GM21529 (cell line): ENCODE measurements around the gene CCDC122.

Source experiments
- ATAC-seq: cut with Tn5 transposase; IDR thresholded peaks from one replicate; pipeline ENCODE4 v1.9.1; 2021; ENCODE audit not compliant: unreplicated experiment

Gene CCDC122

GRCh38 chr13:43878892-43879754 is at the start of gene CCDC122:
Gene CCDC122 (minus strand): TSS chr13:43879740. CDS start chr13:43869376, 10,364 bp downstream.
- peak; percentile 82 for ATAC-seq

DNA sequence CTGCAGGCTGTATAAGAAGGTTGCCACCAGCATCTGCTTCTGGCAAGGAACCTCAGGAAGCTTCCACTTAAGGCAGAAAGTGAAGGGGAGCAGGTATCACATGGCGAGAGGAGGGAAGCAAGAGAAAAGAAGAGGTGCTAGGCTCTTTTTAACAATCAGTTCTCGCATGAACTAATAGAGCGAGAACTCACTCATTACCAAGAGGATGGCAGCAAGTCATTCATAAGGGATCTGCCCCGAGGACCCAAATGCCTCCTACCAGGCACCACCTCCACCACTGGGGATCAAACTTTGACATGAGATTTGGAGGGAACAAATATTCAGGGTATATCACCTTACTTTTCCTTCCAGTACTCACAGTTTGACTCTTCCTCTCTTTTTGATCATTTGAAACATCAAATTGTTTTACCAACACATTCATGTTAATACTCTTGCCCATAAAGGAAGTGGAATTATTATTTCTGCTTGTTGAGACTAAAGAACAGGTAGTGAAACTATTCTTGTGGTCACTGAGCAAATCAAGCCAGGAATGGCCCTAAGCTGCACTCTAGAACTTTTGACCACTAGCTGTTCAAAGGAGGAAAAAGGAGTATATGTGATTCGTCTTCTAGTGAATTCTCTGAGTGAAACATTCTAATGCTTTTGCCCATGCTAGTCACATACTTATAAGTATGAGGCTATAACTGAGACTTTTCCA is 45.2 kb upstream of the CCDC122 start:
- peak; percentile 96 for ATAC-seq

- ATAC-seq = no peak
These were observed 41.6 kb upstream of the CCDC122 start for GRCh38 chr13:43920965-43921674.

- ATAC-seq = no peak
These were observed 39.1 kb upstream of the CCDC122 start for GRCh38 chr13:43918636-43919035.

- ATAC-seq = no peak
These were observed 37.3 kb upstream of the CCDC122 start for GRCh38 chr13:43916828-43917227.

GRCh38 chr13:43915451-43915850 is 35.9 kb upstream of the CCDC122 start:
- ATAC-seq = no peak

DNA sequence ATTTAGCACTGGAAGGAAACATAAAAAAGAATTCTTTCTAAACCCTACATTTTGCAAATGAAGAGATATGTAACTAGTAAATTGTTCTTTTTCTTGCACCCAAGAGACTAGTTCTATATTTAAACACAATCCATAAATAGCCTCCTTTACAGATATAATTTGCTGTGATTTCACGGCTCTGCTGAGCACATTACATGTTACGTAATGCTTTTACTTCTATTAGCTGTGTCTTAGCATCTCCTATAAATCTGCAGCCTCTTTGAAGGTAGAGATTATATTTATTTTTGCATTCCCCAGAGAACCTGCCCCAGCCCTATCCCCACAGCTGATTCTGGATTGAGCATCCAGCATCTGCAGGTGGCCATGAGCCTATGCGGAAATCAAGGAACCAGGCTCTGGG is 32.3 kb upstream of the CCDC122 start:
- no peak for ATAC-seq

- no peak for ATAC-seq
These were observed 31.7 kb upstream of the CCDC122 start for GRCh38 chr13:43911278-43911677.

GRCh38 chr13:43910856-43911255 is 31.3 kb upstream of the CCDC122 start:
- no peak for ATAC-seq

DNA sequence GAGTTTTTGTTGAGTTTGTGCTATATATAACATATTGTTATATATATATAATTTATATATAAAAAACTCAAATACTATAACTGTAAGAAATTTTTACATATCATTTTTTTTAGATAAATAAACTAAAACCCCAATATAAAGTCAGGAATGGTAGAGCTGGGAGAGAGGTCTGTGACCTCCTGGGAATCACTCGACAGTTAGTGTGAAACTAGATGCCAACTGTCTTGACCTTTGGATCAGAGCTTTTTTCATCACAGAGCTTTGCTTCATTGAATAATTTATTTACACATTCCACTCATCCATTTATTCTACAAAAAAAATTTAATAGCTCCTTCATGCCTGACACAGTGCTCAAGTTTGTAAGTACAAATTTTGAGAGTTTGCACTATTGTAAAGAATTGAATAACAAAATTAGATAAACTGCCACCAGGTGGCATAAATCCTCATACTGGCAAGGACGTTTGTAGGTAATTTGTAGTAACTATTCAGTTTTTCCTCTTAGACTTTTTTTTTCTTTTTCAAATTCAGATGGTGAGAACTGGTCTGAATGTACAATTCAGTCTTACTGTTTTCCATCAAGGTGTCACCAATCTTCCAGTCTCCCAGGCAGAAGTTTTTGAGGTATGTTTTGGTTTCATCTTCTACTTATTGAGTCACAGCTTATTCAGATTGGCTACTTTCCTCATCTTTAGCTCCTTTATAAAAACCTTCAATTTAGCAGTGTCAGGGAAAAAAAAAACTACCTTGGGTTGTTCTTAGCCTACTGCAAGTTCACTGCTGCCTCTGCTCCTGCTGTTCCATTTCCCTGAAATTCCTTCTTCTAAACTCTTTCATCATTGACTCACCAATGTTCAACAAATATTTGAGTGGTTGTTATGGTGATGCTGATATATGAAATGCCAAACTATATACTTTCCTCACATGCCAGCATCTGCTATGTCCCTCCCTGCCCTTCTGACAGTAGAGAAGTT is 28.9 kb upstream of the CCDC122 start:
- no peak for ATAC-seq

DNA sequence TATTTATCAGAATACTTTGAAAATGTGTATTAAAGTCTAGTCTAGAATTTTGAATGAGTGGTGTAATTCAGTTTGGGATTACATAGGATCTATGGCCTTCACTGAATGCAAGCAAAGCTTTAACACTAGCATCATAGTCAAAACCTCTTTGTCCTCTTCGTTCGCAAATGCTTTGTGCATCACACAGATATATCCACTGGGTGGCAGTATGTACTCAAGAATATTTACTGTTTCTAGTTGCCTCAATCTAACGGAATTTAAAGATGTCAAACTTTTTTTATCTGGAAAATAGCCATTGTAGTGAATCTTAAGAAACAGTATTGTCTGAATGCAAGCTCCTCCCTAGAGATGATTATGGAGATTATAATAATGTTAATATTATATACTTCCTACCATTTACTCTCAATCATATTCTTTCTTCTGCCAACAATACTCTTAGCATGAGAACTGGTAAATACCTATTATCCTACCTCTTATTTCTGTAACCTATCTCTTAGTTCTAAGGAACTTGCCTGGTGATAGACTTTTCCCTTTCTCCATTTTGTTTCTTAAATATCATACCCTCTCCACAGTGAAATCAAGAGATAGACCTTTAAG is 26.0 kb upstream of the CCDC122 start:
- no peak for ATAC-seq

DNA sequence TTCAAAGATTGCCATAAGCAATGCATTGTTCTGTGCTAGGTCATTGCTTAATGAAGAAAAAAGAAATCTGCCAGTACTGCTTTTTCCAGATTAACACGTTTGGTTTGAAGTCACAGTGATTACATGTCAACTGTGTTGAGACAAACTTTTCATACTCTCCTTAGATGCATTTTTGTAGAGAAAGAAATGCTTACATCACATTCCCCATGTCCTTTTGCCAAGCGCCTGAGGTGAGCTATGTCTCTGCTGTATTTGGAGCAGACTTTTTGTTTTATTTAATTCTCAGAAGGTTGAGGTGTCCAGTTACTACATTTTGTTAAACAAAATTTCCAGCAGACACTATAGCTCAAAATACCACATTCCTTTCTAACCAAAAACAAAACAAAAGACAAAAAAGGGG is 16.4 kb upstream of the CCDC122 start:
- no peak for ATAC-seq

DNA sequence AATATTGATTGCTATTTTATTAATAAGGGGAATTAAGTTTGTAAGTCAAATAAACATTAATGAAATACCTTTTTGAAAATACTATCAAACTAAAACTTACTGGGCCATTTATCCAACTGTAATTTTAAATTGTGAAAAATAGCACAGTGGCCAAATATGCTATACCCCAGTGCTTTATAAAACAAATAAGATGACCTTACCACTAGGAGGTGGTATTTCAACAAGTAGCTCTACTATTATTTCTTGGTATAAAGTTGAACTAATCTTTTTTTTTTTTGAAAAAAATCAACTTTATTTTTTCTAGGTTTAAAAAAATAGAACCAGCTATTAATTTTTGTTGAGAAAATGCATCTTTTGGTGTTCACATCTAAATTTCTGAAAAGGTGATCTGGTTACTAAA is 14.9 kb upstream of the CCDC122 start:
- no peak for ATAC-seq

DNA sequence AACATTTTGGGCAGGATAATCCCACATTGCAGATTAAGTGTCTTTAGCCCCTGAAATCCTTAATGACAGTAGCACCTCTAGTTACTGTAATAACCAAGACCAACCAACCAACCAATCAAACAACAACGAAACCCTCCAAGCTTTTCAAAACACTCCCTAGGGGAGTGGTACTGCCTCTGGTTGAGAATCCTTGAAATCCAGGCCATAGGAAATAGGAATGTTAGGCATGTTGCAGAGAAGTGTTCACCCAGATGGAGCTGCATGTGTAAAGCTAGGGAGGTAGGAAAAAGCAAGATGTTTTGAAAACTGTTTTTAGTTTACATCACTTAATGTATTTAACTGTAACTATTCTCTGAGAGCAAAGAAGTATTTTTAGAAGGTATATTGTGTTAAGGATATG is 4.7 kb upstream of the CCDC122 start:
- ATAC-seq = no peak

DNA sequence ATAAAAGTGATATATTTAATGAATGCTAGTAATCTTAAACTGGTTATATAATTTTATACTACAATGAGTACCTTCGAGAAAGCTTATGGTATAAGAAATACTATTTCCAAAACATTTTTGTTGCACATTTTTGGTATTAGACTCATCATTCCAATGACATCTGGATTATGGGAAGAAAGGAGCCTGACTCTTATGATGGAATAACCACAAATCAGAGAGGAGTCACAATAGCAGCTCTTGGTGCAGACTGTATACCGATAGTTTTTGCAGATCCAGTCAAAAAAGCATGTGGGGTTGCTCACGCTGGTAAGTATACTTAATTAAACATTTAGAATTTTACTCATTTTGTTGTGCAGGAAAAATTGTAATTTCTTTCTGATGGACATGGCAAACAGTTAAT is 4.1 kb upstream of the CCDC122 start:
- ATAC-seq = no peak

DNA sequence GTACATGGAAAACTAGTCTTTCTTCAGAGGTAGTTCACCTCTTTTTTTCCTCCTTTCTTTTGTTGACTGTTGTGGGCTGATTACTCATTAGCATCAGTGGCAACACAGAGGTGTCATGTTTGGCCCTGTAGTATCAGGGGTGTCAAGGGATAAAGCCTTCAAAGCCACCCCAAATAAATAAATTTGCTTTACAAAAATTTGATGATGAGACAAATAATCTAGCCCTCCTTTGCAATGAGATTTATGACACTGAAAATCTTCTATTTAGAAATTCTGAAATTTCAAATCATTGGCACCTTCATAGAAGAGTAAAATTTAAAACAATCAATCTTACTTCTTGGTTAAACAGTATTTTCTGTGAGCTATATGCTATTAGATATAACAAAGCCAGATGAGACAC is 2.0 kb upstream of the CCDC122 start:
- ATAC-seq = no peak

DNA sequence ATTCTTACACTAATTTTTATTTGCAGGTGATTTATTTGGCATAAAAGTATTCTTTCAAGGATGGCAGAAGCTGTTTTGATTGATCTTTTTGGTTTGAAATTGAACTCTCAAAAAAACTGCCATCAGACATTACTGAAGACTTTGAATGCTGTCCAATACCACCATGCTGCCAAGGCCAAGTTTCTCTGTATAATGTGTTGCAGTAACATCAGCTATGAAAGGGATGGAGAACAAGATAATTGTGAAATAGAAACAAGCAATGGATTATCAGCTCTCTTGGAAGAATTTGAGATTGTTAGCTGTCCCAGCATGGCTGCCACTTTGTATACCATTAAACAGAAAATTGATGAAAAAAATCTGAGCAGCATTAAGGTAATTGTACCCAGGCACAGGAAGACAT is 1.4 kb upstream of the CCDC122 start:
- no peak for ATAC-seq

DNA sequence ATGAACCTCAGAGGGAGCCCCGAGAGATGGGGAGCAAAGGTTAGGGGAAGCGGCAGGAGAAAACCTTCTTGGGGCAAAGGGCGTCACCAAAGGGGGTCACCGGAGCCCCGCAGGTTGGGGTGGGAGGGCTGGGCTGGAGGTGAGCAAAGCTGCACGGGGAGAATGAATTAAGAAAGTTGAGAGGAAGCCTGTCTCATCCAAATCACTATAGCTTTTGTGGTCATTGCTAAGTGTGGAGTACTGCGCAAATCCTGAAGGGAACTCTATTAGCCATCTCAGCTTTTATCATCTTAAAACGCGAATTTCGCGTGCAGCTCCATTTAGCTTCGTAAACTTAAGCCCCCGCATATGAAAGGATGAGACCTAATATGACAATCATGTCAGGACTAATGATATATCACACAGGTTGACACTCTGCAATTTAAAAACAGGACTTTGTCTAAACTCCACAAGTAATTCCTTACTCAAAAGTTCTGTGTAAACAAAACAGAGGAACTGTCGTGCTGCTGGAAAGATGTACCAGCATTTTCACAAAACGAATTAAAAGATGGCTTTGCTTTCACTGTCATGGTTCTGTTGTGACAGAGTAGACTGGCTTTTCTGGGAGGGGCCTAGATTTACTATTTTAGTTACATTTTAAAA is 795 bp upstream of the CCDC122 start:
- no peak for ATAC-seq

DNA sequence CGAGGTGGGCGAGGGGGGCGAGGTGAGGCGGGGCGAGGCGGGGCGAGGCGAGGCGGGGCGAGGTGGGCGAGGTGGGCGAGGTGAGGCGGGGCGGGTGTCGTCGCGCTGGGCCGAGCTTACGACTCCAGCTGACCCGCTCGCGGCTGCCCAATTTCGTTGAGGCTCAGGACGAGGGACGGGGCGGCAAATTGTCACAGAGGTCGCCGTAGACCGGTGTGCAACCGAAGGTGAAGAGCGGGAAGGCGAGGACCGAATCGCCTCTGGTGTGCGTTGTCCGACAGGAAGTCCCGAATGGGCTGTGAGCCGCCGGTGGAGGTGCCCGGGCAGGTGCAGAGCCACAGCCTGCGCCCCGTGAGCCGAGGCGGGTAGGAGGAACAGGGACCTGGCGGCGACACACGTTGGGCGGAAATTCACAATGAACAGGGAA is 228 bp upstream of the CCDC122 start, which contains the start of gene LACC1:
Gene LACC1 (plus strand): TSS at position 150 of the 427 bp plus-strand sequence. CDS start 1,082 bp downstream, outside the sequence.
- ATAC-seq = peak; percentile 39
